Measurements from ENCODE around the gene KCNJ12. TPM values are rescaled to one million over a fixed set of nuclear protein-coding genes. Genes with fewer than 3 reads are reported as not detected.
"Not testable (repeated sequence)": the region's sequence is repeated elsewhere in the genome, so short reads cannot be mapped to it uniquely, and the experiment has no call there.

KCNJ12 gene
- total RNA-seq, 2 donors from 2014 or later: 12.0 to 17.3 TPM

DNA sequence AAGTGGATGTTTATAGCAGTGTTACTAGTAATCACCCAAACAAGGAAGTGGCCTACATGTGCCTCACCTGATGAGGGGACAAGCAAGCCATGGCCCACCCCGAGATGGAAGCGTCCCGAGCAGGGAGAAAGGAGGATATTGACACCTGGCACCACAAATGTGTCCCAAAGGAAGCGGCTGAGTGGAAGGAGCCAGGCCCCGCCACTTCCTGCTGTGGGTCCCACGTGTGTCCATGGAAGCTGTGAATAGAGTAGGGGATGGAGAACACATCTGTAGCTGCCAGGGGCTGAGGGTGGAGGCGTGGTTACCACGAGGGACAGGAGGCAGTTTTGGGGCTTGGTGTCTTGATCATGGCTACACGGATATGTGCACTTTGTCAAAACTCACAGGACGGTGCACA, 49.2 kb downstream of the KCNJ12 start:
- no peak for DNase-seq (ENCODE audit: low spot score)
- Histone ChIP-seq H3K9me3 (no peaks in the 10 kb centered on the region), H3K36me3 (no peaks in the 10 kb centered on the region), H3K27ac (no peak overlapping the region), H3K4me3 (no peak overlapping the region), H3K27me3 (no peaks in the 10 kb centered on the region), H3K4me1 (peaks cover 0 to 21% of the 10 kb centered on the region in 2 donors)
- TF ChIP-seq, protein P1, sequence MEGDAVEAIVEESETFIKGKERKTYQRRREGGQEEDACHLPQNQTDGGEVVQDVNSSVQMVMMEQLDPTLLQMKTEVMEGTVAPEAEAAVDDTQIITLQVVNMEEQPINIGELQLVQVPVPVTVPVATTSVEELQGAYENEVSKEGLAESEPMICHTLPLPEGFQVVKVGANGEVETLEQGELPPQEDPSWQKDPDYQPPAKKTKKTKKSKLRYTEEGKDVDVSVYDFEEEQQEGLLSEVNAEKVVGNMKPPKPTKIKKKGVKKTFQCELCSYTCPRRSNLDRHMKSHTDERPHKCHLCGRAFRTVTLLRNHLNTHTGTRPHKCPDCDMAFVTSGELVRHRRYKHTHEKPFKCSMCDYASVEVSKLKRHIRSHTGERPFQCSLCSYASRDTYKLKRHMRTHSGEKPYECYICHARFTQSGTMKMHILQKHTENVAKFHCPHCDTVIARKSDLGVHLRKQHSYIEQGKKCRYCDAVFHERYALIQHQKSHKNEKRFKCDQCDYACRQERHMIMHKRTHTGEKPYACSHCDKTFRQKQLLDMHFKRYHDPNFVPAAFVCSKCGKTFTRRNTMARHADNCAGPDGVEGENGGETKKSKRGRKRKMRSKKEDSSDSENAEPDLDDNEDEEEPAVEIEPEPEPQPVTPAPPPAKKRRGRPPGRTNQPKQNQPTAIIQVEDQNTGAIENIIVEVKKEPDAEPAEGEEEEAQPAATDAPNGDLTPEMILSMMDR (IDR thresholded peaks at IDR 0.05): no peak

DNA sequence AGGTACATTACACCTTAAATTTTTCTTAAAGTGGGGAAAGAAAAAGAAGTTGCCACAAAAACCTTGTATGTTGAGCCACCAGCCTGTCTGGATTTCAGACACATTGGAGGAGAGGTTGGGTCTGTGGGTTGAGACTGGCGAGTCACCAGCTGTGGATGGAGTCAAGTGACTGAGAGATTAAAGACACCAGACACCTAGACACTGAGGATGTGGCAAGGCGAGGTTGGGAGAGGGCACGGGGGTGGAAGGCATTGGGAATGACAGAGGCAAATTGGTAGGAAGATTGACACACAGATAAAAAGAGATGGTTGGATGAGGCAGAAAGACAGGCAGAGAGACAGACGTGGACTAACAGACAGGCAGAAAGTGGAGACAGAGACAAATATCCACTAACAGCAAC, 49.6 kb downstream of the KCNJ12 start:
- DNase-seq (ENCODE audit: low spot score): no peak
- Histone ChIP-seq H3K36me3 (no peaks in the 10 kb centered on the region), H3K4me1 (peaks cover 0 to 18% of the 10 kb centered on the region in 2 donors)

DNA sequence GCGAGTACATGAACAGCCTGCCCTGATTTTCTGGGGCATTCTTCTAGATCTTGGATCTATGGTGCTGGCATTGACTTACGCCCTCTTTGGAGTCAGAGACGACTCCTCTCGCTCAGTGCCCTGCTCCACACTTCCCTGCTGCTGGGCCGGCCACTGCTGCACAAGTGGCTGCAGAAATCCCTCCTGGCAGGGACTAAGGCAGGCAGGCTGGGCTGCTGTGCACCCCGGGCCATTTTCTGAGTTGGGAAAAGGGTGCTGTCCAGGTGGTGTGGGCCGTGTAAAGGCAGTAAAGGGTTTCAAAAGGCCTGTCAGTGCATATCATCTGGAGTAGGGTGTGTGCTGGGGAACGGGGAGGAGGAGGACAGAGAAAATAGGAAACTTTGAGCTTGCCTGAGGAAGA, 50.1 kb downstream of the KCNJ12 start:
- H3K36me3 ChIP-seq; H3K9me3 ChIP-seq; DNase-seq (ENCODE audit: low spot score); H3K27ac ChIP-seq; H3K4me3 ChIP-seq; H3K27me3 ChIP-seq: not testable (repeated sequence)
- H3K4me1 ChIP-seq: peaks cover 0 to 17% of the 10 kb centered on the region in 2 donors

More for the DNA sequence above, 49.6 kb downstream of the KCNJ12 start:
- no peaks in the 10 kb centered on the region for H3K27me3 ChIP-seq
- H3K4me3 ChIP-seq: no peak overlapping the region
- no peak overlapping the region for H3K27ac ChIP-seq
- TF ChIP-seq, protein P1 (IDR thresholded peaks at IDR 0.05): no peak
- no peaks in the 10 kb centered on the region for H3K9me3 ChIP-seq

DNA sequence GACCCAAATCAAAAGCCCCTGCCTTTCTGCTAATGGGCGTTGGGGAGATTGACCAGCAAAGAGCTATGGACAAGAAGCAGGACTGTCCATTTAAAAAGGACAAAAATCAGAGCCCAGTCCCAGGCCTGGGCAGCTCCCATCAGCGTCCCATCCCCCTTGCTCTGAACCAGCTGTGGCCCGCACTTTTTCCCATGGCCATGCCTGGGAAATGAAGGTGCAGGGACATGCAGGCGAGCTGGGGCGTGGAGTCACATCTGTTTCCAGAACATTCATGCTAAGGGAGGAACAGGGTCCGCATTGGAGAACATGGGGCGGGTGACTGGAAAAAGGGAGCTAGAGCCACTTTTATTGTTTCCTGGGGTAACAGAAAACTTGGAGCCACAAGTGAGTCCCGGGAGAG, 50.7 kb downstream of the KCNJ12 start:
- H3K4me1 ChIP-seq: peaks cover 0 to 11% of the 10 kb centered on the region in 2 donors
- not testable (repeated sequence) for H3K27me3 ChIP-seq, H3K36me3 ChIP-seq, H3K9me3 ChIP-seq, H3K4me3 ChIP-seq, H3K27ac ChIP-seq
- peak; percentile 54 for DNase-seq (ENCODE audit: low spot score)

DNA sequence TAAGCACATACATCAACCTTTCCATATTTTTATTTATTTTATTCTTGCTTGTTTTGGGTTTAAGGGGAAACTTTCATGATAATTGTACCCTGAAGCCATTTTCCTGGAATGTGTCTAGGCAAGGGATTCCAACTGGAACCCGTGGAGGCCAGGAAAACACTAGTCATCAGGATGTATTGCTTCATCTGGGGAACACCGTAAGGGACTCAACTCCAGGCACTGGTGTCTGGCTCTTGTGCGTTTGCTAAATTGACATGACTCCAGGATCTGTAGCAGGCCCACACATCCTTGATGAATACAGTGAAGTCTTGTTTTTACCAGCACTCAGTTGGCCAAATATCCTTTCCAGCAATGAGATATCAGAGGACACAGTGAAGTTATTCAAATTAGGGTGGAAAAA, 51.6 kb downstream of the KCNJ12 start:
- H3K4me3 ChIP-seq; H3K36me3 ChIP-seq; H3K27ac ChIP-seq; H3K9me3 ChIP-seq; H3K4me1 ChIP-seq; DNase-seq (ENCODE audit: low spot score); H3K27me3 ChIP-seq: not testable (repeated sequence)

DNA sequence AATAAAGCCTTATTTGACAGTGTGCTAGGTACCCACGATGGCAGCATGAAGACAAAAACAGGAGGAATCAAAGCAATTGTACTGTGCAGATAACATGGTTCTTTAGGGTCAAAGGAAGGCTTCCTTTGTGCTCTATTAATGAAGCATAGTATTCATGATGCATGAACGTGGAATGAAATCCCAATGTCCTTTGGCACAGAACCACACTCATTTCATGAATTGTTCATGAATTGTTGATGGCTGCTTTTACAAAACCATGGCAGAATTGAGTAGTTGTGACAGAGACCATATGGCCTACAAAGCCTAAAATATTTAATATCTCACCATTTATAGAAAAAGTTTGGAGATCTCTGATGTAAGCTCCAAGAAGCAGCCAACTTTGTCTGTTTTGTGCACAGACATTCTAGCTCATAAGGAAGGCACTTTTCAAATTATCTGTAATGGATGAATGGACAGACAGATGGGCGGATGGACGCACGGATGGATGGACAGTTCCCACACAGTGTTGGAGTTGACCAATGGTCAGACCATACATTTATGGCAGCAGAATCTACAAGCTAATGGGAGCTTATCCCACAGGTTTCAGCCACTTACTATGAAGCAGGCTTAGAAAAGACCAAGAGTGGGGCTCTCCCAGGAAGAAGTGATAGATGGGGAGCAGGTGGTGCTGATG, 52.7 kb downstream of the KCNJ12 start:
- H3K9me3 ChIP-seq, H3K4me3 ChIP-seq, H3K27ac ChIP-seq, H3K27me3 ChIP-seq, H3K36me3 ChIP-seq, H3K4me1 ChIP-seq: not testable (repeated sequence)
- peak; percentile 32 for DNase-seq (ENCODE audit: low spot score)

DNA sequence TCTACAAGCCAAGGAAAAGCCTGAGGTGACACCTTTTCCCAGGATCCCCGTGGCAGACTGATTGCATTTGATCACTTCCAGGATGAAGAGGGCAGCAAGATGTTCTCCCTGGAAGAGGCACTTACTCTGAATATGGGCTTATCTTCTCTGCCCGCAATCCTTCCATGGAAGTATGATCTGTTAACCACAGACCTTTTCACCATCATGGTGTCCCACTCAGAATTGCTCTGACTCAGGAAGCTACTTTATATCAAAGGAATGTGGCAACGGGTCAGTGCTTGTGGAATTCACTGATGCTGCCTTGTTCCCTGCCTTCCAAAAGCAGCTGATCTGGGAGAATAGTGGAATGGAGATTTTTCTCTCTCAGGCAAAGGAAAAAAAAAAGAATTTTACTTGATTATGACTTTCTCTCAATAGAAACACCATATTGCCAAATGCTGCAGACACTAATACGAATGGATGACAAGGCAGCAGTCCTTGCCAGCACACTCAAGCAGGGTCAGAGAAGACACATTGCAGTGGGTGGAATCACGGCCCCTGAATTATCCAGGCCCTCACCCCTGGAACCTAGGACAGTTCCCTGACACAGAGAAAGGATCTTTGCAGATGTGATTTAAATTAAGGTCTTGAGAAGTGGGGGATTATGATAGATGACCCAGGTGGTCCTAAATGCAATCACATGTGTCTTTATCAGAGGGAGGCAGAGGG, 53.9 kb downstream of the KCNJ12 start:
- H3K9me3 ChIP-seq, H3K27me3 ChIP-seq, H3K27ac ChIP-seq, H3K36me3 ChIP-seq, H3K4me3 ChIP-seq, H3K4me1 ChIP-seq: not testable (repeated sequence)
- peak; percentile 55 for DNase-seq (ENCODE audit: low spot score)

DNA sequence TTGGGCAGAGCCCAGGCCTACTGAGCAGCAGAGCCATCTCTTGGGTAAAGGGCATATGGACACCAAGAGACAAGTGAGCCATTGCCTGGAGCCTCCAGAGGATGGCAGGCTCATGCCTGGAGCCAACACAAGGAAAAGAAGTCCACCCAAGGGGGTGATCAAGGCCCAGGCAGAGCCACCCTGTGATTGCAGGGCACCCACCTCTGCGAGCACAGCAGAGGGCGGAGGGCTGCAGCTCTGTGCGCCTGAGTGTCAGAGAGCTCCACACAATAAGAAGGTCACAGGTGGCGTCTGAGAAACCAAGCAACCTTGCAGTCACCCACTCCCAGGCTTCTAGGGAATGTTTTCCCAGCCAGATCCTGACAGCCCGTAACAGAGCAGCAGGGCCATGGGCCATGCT, 57.8 kb downstream of the KCNJ12 start:
- H3K27me3 ChIP-seq, H3K4me1 ChIP-seq, H3K36me3 ChIP-seq, H3K27ac ChIP-seq, H3K9me3 ChIP-seq, H3K4me3 ChIP-seq: not testable (repeated sequence)
- peak; percentile 40 for DNase-seq (ENCODE audit: low spot score)

DNA sequence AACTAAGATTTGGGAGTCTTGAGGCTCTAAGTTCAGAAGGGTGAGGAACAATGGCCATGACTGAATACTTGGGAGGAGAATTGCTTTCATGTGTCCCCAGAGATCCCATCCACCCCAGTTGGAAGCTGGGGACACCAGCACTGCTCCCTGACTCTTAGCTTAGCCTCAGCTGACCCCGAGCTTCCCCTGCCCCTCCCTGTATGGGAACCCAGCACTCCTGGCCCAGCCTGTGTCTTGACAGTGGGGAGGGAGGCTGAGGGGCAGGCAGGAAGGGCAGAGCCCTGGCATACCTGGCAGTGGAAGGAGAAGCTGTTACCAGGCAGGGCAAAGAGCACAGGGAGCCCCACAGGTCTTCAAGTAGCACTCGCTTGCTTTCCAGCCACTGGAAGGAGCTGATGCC, 58.8 kb downstream of the KCNJ12 start:
- not testable (repeated sequence) for H3K27me3 ChIP-seq, H3K27ac ChIP-seq, H3K4me1 ChIP-seq, H3K36me3 ChIP-seq, H3K9me3 ChIP-seq, H3K4me3 ChIP-seq
- DNase-seq (ENCODE audit: low spot score): peak; percentile 36

DNA sequence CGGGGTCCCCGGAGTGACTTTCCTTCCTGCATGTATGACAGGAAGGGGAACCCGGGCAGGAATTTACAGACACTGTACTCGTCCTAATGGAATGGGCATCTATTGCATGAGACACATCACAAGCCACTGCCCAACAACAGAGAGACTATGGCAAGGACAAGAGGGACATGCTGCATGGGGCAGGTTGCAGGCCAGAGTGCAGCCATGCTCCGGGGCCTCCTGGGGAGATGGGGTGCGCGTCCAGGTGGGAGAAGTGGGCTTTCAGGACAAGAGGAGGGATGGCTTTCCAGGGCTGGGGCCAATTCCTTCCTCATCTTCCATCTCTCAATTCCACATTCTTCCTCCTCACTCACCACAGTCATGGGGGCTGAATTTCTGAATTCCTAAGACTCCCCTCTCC, 60.3 kb downstream of the KCNJ12 start:
- not testable (repeated sequence) for H3K27me3 ChIP-seq, H3K27ac ChIP-seq, H3K4me1 ChIP-seq, H3K36me3 ChIP-seq, H3K9me3 ChIP-seq, H3K4me3 ChIP-seq
- DNase-seq (ENCODE audit: low spot score): peak; percentile 28

DNA sequence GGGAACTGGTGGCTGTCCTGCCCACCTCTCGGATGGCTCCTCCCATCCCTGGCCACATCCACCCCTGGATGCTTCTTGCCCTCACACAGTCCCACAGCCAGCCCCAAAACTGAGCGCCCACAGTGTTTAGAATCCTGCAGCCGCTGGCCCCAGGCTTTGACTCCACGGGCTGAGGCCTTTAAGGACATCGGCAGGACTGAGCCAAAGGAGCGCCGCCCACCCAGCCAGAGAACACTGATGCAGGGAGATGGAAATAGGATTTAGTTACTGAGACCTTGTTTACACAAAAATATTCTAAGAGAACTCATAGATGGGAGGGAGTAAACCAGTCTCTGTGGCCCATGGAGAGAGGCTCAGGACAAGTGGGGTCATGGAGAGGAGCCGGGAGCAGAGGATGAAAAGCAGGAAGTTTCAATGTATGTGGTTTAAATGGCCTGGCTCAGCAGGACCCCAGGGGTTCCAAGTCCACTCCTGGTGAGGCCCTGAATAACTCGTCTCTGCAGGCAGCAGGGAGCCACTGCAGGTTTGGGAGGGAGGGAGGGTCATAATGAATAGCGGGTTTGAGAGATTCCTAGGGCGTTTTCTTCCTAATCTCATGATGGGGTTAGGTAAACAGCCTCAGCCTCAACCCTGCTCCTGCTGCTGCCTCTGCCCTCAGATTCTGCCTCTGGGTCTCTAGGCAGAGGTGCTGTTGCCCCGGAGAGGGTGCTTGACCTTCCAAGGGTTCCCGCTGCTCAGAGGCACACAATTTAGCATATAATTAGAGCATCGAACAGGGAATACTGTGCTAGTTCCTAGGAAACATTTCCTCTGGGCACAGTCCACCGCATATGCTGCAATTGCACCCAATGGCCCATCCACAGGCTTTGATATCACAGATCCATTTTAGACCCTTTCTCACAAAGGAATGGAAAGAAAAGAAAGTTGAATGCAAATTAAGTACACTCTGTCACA, 61.0 kb downstream of the KCNJ12 start:
- H3K4me1 ChIP-seq, H3K27me3 ChIP-seq, H3K4me3 ChIP-seq, H3K27ac ChIP-seq, H3K36me3 ChIP-seq, H3K9me3 ChIP-seq: not testable (repeated sequence)
- DNase-seq (ENCODE audit: low spot score): peak; percentile 40

DNA sequence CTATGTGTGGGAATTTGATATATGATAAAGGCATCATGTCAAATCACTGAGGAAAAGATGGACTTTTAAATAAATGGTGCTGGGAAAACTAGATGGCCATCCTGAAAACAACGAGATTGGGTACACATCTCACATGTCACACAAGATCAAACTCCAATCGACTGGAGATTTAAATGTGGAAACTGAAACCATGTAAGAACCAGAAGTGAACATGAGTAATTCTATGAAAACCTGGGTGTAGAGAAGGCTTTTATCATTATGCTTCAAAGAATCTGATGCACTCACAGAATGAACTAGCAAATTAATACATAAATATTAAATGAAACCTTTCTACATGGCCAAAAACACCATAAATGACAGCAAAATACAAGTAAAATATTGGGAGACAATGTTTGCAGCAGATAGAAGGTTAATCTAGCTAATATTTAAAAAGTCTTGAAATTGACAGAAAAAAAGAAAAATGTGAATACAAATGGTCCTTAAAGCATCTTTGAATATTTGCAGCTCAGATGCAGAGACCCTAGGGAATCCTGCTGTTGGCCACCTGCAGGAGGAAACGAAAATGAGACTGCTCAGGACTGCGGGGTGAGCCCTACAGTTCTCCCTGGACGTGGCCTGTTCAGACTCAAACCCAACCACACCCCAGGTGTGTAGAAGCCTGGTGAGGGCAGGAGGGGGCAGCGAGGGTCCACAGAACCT, 62.3 kb downstream of the KCNJ12 start:
- H3K36me3 ChIP-seq, H3K4me3 ChIP-seq, H3K27ac ChIP-seq: not testable (repeated sequence)

More for the DNA sequence above, 62.3 kb downstream of the KCNJ12 start:
- H3K9me3 ChIP-seq; H3K4me1 ChIP-seq; DNase-seq (ENCODE audit: low spot score); H3K27me3 ChIP-seq: not testable (repeated sequence)

All from right atrium auricular region (tissue), 2 donors.